WERI-Rb-1 (cell line): ENCODE results near the gene CADM4.

Experiments used
- DNase-seq: peaks from one replicate; pipeline ENCODE4 v3.0.0-alpha.2; 2020
- H3K27ac ChIP-seq: fragments of 250-450 bp; sonication (Bioruptor Pico); 2 replicates; pipeline ENCODE4 v1.5.1; 2020; ENCODE audit warnings: mild to moderate bottlenecking, moderate library complexity
- H3K27me3 ChIP-seq: fragments of 250-450 bp; sonication (Bioruptor Pico); 2 replicates; pipeline ENCODE4 v1.5.1; 2021; ENCODE audit warnings: mild to moderate bottlenecking, low read depth, moderate library complexity; ENCODE audit not compliant: insufficient read depth, severe bottlenecking
- H3K36me3 ChIP-seq: fragments of 250-450 bp; sonication (Bioruptor Pico); 2 replicates; pipeline ENCODE4 v1.5.1; 2020; ENCODE audit warnings: mild to moderate bottlenecking, moderate library complexity
- H3K4me3 ChIP-seq: 2 replicates; pipeline ENCODE4 v1.5.1; 2011; ENCODE audit warnings: low read depth, mild to moderate bottlenecking, control low read depth, low read length
- H3K9me3 ChIP-seq: fragments of 250-450 bp; sonication (Bioruptor Pico); 2 replicates; pipeline ENCODE4 v1.5.1; 2021; ENCODE audit warnings: mild to moderate bottlenecking, moderate library complexity; ENCODE audit not compliant: severe bottlenecking
- CTCF ChIP-seq: IDR thresholded peaks from 2 replicates; pipeline ENCODE4 v1.5.1; 2011; ENCODE audit warnings: low read depth, mild to moderate bottlenecking, control low read depth, inconsistent platforms, low read length

Gene CADM4

DNA sequence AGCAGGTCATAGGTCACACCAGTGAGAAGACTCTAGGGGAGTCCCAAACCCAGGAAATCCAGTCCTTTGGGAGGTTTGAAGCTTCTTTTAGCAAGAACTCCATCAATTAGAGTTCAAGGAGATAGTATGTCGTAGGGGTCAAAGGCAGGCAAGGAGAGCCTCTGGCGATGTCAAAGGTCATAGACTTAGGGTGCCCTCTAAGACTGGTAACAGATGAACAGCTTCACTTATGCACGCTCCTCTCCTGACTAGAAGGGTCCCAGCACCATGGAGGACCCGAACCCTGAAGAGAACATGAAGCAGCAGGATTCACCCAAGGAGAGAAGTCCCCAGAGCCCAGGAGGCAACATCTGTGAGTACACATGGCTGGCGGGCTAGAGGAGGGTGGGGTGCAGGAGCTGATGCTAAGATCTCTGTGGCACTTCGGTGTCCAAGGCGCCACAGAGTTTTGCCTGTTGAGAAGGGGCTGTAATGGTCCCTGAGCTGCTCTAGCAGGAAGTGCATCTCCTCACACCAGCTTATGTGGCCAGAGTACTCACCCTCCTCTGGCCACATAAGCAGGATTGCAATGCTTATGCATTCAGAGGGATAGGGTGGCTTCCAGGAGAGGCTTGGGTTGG is 42.7 kb downstream of the CADM4 start:
- Histone ChIP-seq H3K27me3 (no peaks in the 10 kb centered on the region), H3K36me3 (peaks cover 60% of the 10 kb centered on the region), H3K4me3 (peak overlapping the region; percentile 79), H3K9me3 (no peaks in the 10 kb centered on the region), H3K27ac (peak overlapping the region; percentile 99)
- TF ChIP-seq CTCF: no peak
- no peak for DNase-seq

GRCh38 chr19:43595999-43596841 is 43.4 kb downstream of the CADM4 start, which contains the start of the genes IRGQ and ZNF576:
IRGQ (minus strand) TSS chr19:43596134; CDS start chr19:43595338, 796 bp downstream.
ZNF576 (plus strand) TSS chr19:43596595; CDS start chr19:43597109, 514 bp downstream.
- TF ChIP-seq CTCF: 0 out of 2 replicates have a peak, but pooled peaks have one; percentile 3
- H3K36me3 ChIP-seq: peaks cover 58% of the 10 kb centered on the region

GRCh38 chr19:43595605-43595998 is 44.0 kb downstream of the CADM4 start:
- no peaks in the 10 kb centered on the region for H3K9me3 ChIP-seq
- DNase-seq: no peak
- peaks cover 52% of the 10 kb centered on the region for H3K36me3 ChIP-seq
- TF ChIP-seq CTCF: no peak
- H3K4me3 ChIP-seq: peak overlapping the region; percentile 55
- H3K27me3 ChIP-seq: no peaks in the 10 kb centered on the region
- peak overlapping the region; percentile 65 for H3K27ac ChIP-seq

More at GRCh38 chr19:43595999-43596841, 43.4 kb downstream of the CADM4 start, which contains the start of the genes IRGQ and ZNF576:
- peak within 1 kb of the TSS; percentile 79 for H3K4me3 ChIP-seq
- H3K9me3 ChIP-seq: no peaks in the 10 kb centered on the region
- no peaks in the 10 kb centered on the region for H3K27me3 ChIP-seq
- peak; percentile 99 for DNase-seq
- peak within 1 kb of the TSS; percentile 99 for H3K27ac ChIP-seq

- Histone ChIP-seq H3K27me3 (no peaks in the 10 kb centered on the region), H3K27ac (peak overlapping the region; percentile 65), H3K9me3 (no peaks in the 10 kb centered on the region), H3K4me3 (peak overlapping the region; percentile 55), H3K36me3 (peaks cover 49% of the 10 kb centered on the region)
- peak; percentile 62 for DNase-seq
- peak; percentile 90 for TF ChIP-seq CTCF
Measured at GRCh38 chr19:43594710-43595604, 44.7 kb downstream of the CADM4 start.

- Histone ChIP-seq H3K36me3 (peaks cover 47% of the 10 kb centered on the region), H3K9me3 (no peaks in the 10 kb centered on the region), H3K4me3 (no peak overlapping the region), H3K27me3 (no peaks in the 10 kb centered on the region), H3K27ac (no peak overlapping the region)
- DNase-seq: no peak
- TF ChIP-seq CTCF: no peak
Measured at GRCh38 chr19:43594081-43594697, 45.5 kb downstream of the CADM4 start.
